Activated T-helper 17 cell treated with anti-CD3 and anti-CD28 coated beads, Interleukin-2, amount 50 U/mL, for 72 hours (primary cell): Measurements from ENCODE around the gene HSD17B4. TPM values are rescaled to one million over a fixed set of nuclear protein-coding genes. Genes with fewer than 3 reads are reported as not detected.
A peak's percentile ranks its signal among the peaks of the same experiment; 100 is the strongest.
"Not testable (repeated sequence)": the region's sequence is repeated elsewhere in the genome, so short reads cannot be mapped to it uniquely, and the experiment has no call there.

Experiments
- ATAC-seq: fragments of 150-1000 bp; cut with Tn5 transposase; replicated peaks from 2 replicates; pipeline ENCODE4 v1.10.0; 2021; ENCODE audit warnings: mild to moderate bottlenecking, moderate library complexity
- H3K27ac Mint-ChIP-seq: one replicate; pipeline ENCODE4 v1.8.0; 2022; ENCODE audit warnings: mixed read lengths
- H3K27me3 Mint-ChIP-seq: one replicate; pipeline ENCODE4 v1.8.0; 2022; ENCODE audit warnings: mixed read lengths
- H3K36me3 Mint-ChIP-seq: one replicate; pipeline ENCODE4 v1.8.0; 2022; ENCODE audit warnings: low read depth, mild to moderate bottlenecking, mixed read lengths
- H3K4me1 Mint-ChIP-seq: one replicate; pipeline ENCODE4 v1.8.0; 2022; ENCODE audit warnings: mixed read lengths
- H3K4me3 Mint-ChIP-seq: one replicate; pipeline ENCODE4 v1.8.0; 2022; ENCODE audit warnings: mild to moderate bottlenecking, mixed read lengths
- H3K9me3 Mint-ChIP-seq: one replicate; pipeline ENCODE4 v1.8.0; 2022; ENCODE audit warnings: mixed read lengths
- total RNA-seq, 2 donors: library from RNA; stranded (reverse); gene quantifications; one replicate each; pipeline ENCODE4 v1.2.3, GENCODE V29; 2022

The HSD17B4 gene
- total RNA-seq, 2 donors from 2014 or later = 41.4 to 61.8 TPM

DNA sequence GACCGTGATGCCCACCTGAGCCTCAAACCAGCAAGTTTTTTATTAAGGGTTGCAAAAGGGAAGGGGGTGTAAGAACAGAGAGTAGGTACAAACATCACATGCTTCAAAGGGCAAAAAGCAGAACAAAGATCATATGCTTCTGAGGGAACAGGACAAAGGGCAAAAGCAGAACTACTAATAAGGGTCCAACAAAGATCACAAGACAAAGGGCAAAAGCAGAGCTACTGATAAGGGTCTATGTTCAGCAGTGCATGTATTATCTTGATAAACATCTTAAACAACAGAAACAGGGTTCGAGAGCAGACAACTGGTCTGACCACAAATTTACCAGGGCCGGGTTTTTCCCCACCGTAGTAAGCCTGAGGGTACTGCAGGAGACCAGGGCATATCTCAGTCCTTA, 1.7 kb upstream of the HSD17B4 start:
- H3K27me3 Mint-ChIP-seq, H3K4me3 Mint-ChIP-seq, H3K9me3 Mint-ChIP-seq, ATAC-seq, H3K27ac Mint-ChIP-seq, H3K4me1 Mint-ChIP-seq, H3K36me3 Mint-ChIP-seq: not testable (repeated sequence)

DNA sequence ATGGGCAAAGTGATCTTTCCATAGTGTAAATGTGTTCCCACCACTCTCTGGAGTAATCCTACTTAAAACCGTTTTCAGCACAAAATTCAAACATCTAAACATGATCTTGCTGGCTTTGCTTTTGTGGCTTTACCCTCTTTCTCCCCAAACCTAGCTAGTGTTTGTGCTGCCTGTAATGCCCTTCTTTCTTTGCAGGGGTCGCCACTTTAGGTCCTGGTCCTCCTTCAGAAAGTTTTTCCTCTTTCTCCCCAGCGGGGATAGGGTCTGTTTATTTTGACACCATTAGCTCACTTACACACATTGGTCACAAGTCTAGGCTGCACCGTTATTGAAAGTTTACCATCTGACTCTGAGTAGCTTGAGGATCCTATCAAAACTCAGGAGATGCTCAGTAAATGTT, 736 bp upstream of the HSD17B4 start:
- H3K27ac Mint-ChIP-seq = peak overlapping the region; percentile 83
- no peaks in the 10 kb centered on the region for H3K27me3 Mint-ChIP-seq
- ATAC-seq = no peak
- H3K9me3 Mint-ChIP-seq = no peaks in the 10 kb centered on the region
- H3K36me3 Mint-ChIP-seq = peaks cover 8% of the 10 kb centered on the region
- H3K4me3 Mint-ChIP-seq = peak overlapping the region; percentile 86
- H3K4me1 Mint-ChIP-seq = peaks cover 5% of the 10 kb centered on the region

DNA sequence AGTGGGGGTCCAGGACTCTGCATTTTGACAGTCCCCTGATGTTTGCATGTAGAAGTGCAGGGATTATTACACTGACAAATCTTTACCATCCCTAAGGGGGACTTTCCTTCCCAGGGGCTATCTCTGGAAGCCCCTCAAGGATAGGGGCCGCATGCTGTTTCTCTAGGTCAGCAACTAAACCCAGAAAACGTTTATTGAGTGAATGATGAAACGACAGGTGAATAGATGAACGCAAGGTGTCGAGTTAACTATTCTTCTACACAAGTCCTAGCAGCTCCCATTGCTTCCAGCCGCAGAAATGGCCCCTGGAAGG, 281 bp upstream of the HSD17B4 start:
- no peak for ATAC-seq
- Mint-ChIP-seq H3K4me1 (peaks cover 5% of the 10 kb centered on the region), H3K27ac (peak overlapping the region; percentile 83), H3K27me3 (no peaks in the 10 kb centered on the region), H3K9me3 (no peaks in the 10 kb centered on the region), H3K36me3 (peaks cover 12% of the 10 kb centered on the region), H3K4me3 (peak overlapping the region; percentile 86)

DNA sequence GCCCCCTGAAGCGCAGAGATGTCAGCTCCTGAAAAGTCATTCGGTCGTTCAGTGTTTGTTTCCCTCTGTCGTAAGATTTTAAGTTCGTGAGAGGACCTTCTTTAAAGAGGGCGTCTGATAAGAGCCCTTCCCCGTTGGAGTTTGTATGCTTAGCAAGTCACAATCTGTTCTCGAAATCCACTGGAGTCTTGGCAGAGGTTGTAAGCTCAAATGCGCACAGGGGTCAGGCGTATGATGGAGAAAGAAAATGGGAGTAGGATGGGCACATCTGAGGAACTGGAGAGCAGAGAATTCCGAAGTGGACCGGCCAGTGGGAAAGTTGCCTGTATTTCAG, 710 bp downstream of the HSD17B4 start:
- peak overlapping the region; percentile 86 for H3K4me3 Mint-ChIP-seq
- H3K4me1 Mint-ChIP-seq = peaks cover 5% of the 10 kb centered on the region
- peak; percentile 10 for ATAC-seq
- H3K27me3 Mint-ChIP-seq = no peaks in the 10 kb centered on the region
- H3K36me3 Mint-ChIP-seq = peaks cover 14% of the 10 kb centered on the region
- peak overlapping the region; percentile 83 for H3K27ac Mint-ChIP-seq
- H3K9me3 Mint-ChIP-seq = no peaks in the 10 kb centered on the region

DNA sequence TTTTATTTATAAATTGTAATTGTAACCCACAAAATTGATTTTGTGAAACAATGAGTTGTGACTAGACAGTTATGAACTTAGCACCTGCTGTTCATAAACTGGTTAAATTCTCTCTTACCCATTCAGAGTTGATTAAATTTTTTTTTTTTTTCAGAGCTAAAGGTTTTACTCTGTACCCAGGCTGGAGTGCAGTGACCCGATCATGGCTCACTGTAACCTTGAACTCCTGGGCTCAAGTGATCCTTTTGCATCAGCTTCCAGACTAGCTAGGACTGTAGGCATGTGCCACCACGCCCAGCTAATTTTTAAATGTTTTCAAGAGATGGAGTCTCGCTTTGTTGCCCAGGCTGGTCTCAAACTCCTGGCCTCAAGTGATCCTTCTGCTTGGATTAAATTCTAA, 1.9 kb downstream of the HSD17B4 start:
- no peak for ATAC-seq
- Mint-ChIP-seq H3K9me3 (no peaks in the 10 kb centered on the region), H3K36me3 (peaks cover 14% of the 10 kb centered on the region), H3K27me3 (no peaks in the 10 kb centered on the region), H3K4me1 (peaks cover 9% of the 10 kb centered on the region), H3K27ac (no peak overlapping the region), H3K4me3 (no peak overlapping the region)

DNA sequence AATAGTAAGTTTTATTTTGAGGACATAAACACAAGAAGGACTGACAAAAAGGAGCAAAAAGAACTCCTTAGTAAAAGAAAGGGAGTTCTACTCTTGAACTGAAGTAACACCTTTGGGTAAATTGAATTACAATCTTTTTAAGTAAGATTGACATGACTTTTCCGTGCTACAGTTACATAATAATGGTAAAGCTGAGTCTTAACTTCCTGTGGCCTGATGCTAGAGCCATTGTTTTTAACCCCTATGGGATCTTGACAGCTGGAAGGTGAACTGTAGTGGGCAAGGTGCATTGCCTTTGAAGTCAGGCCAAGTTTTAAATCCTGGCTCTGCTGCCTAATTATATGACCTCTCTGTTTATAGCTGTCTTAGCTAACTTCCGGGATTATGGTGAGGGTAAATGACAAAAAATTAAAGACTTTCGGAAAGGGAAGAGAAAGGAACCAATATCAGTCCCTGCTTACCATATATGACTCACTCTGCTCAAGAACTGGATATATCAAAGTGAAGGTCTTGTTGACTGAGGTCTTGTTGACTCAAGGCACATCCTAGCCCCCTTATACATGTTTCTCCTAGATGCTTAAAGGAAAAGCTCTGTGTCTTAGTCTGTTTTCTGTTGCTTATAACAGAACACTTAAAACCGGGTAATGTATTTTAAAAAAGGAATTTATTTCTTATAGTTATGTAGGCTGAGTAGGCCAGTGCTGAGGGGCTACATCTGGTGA, 6.8 kb downstream of the HSD17B4 start:
- no peak for ATAC-seq
- Mint-ChIP-seq H3K4me3 (no peak overlapping the region), H3K27me3 (no peaks in the 10 kb centered on the region), H3K36me3 (peaks cover 21% of the 10 kb centered on the region), H3K4me1 (peaks cover 11% of the 10 kb centered on the region), H3K27ac (no peak overlapping the region), H3K9me3 (no peaks in the 10 kb centered on the region)

DNA sequence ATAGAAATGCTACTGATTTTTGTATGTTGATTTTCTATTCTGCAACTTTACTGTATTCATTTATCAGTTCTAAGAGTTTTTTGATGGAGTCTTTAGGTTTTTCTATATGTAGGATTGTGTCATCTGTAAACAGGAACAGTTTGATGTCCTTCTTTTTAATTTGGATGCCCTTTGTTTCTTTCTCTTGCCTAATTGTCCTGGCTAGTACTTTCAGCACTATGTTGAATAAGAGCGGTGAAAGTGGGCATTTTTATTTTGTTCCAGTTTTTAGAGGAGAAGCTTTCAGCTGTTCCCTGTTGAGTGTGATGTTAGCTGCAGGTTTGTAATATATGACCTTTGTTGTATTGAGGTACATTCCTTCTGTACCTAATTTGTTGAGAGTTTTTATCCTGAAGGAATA, 13.3 kb downstream of the HSD17B4 start:
- no peaks in the 10 kb centered on the region for H3K27me3 Mint-ChIP-seq
- peaks cover 57% of the 10 kb centered on the region for H3K36me3 Mint-ChIP-seq
- no peak for ATAC-seq
- no peak overlapping the region for H3K27ac Mint-ChIP-seq
- no peak overlapping the region for H3K4me3 Mint-ChIP-seq
- peaks cover 25% of the 10 kb centered on the region for H3K9me3 Mint-ChIP-seq
- peaks cover 12% of the 10 kb centered on the region for H3K4me1 Mint-ChIP-seq

DNA sequence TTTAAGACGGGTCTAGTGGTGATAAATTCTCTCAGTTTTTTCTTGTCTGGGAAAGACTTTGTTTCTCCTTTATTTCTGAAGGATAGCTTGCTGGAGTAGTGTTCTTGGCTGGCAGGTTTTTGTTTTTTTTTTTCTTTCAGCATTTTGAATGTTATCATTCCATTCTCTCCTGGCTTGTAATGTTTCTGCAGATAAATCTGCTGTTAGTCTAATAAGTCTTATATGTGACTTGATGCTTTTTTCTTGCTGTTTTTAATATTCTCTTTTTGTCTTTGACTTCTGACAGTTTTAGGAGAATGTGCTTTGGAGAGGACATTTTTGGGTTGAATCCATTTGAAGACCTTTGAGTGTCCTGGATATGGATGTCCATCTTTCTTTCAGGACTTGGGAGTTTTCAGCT, 16.0 kb downstream of the HSD17B4 start:
- Mint-ChIP-seq H3K27me3 (no peaks in the 10 kb centered on the region), H3K9me3 (peaks cover 25% of the 10 kb centered on the region), H3K4me3 (no peak overlapping the region), H3K36me3 (peaks cover 62% of the 10 kb centered on the region), H3K27ac (no peak overlapping the region), H3K4me1 (peaks cover 6% of the 10 kb centered on the region)
- no peak for ATAC-seq

DNA sequence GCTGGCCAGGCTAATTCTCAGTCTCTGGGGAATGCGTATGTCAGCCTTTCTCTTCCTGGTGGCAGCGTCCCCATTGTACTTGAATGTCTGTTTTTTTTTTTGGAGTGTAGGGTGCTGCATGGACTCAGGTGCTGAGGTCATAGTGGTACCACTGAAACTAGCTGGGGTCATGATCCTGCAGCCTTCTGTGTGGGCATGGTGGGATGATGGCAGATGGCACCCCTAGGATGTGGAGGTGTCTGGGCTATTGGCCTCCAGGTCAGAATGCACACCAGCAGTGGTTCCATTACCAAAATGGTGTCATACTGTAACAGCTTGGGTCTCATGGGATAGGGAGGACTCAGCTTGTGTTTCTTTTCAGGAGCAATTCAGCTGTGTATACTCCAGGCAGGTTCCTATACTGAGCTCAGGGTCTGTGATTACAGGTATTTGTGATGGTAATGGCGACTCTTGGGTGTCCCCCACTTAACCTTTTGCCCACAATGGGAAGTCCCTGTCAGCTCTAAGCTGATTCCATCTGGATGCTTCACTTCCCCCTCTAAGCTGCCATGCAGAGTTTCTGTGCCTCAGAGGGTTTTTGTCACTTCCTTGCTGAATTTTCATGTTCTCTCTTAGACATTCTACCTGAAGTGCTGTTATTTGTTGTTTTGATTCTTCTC, 17.9 kb downstream of the HSD17B4 start:
- Mint-ChIP-seq H3K4me3 (no peak overlapping the region), H3K36me3 (peaks cover 71% of the 10 kb centered on the region), H3K4me1 (peaks cover 2% of the 10 kb centered on the region), H3K27ac (no peak overlapping the region), H3K27me3 (no peaks in the 10 kb centered on the region), H3K9me3 (peaks cover 25% of the 10 kb centered on the region)
- no peak for ATAC-seq

DNA sequence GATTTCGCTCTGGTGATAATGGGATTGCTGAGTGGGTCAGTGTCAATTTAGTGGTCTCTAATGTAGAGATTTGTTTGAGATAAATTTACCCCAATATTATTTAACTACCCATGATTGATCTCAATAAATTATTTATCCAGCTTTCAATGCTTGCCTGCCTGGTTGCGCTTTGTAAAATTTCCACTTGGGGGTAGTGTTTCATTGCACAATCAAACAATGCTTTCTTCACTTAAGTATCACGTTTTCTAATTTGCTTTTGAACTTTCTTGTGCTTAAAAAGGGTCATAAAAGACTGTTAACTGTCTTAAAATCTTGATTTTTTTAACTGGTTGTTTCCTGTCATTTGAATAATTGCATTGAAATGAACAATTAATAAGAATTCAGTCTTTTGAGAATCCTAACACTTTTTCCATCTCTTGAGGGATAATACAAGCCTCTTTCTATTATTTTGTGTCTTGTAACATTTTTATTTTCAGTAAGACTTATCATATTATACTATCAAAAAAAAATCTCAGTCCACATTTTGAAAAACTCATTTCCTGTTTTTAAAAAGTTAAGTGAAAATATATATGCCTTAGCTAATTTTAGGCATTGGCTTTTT, 18.7 kb downstream of the HSD17B4 start:
- peaks cover 70% of the 10 kb centered on the region for H3K36me3 Mint-ChIP-seq
- H3K27me3 Mint-ChIP-seq = no peaks in the 10 kb centered on the region
- no peaks in the 10 kb centered on the region for H3K4me1 Mint-ChIP-seq
- H3K4me3 Mint-ChIP-seq = no peak overlapping the region
- peak overlapping the region; percentile 18 for H3K27ac Mint-ChIP-seq
- H3K9me3 Mint-ChIP-seq = peaks cover 25% of the 10 kb centered on the region
- ATAC-seq = no peak

DNA sequence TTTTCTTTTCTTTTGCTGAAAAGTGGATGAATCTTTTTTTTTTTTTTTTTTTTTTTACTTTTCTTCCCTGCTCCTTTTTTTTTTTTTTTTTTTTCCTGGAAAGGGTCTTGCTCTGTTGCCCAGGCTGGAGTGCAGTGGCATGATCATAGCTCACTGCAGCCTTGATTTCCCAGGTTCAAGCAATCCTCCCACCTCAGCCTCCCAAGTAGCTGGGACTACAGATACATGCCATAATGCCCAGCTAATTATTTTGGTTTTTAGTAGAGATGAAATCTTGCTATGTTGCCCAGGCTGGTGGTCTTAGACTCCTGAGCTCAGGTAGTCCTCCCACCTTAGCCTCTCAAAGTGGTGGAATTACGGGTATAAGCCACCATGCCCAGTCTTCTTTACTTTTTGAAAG, 20.9 kb downstream of the HSD17B4 start:
- Mint-ChIP-seq H3K4me1 (no peaks in the 10 kb centered on the region), H3K27me3 (no peaks in the 10 kb centered on the region), H3K27ac (no peak overlapping the region), H3K36me3 (peaks cover 72% of the 10 kb centered on the region), H3K4me3 (no peak overlapping the region), H3K9me3 (peaks cover 9% of the 10 kb centered on the region)
- no peak for ATAC-seq

DNA sequence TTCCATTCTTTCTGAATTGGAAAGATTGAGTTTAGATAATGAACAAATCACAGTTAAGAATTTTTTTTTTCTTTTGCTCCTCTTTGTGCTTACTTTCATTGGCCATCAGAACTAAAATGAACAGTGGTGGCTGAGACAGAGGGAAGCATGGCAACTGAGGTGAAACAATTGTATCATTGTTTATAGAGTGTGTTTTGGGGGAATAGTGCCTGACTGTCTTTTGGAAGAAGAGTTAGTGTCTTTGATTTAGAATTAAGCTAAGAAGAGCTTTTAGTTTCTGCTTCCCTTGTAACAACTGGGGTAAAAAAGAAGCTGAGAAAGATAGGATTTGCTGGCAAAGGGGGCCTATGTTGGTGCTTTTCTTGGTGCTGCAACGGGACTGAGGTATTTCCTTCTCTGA, 24.0 kb downstream of the HSD17B4 start:
- Mint-ChIP-seq H3K27me3 (no peaks in the 10 kb centered on the region), H3K27ac (no peak overlapping the region), H3K4me3 (no peak overlapping the region), H3K4me1 (no peaks in the 10 kb centered on the region), H3K9me3 (no peaks in the 10 kb centered on the region), H3K36me3 (peaks cover 82% of the 10 kb centered on the region)
- ATAC-seq = no peak

DNA sequence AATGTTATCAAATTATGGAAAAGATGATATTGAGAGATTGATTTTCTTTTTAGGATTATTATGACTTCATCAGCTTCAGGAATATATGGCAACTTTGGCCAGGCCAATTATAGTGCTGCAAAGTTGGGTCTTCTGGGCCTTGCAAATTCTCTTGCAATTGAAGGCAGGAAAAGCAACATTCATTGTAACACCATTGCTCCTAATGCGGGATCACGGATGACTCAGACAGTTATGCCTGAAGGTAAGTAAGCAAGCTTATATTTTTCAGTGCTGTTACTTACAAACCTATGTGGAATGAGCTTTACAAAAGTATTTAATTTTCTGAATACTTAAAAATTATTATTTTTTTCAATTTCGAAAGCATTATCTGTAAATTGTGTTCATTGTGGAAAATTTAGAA, 26.5 kb downstream of the HSD17B4 start:
- H3K27me3 Mint-ChIP-seq = no peaks in the 10 kb centered on the region
- no peaks in the 10 kb centered on the region for H3K9me3 Mint-ChIP-seq
- no peak for ATAC-seq
- peaks cover 92% of the 10 kb centered on the region for H3K36me3 Mint-ChIP-seq
- no peaks in the 10 kb centered on the region for H3K4me1 Mint-ChIP-seq
- H3K27ac Mint-ChIP-seq = no peak overlapping the region
- no peak overlapping the region for H3K4me3 Mint-ChIP-seq

DNA sequence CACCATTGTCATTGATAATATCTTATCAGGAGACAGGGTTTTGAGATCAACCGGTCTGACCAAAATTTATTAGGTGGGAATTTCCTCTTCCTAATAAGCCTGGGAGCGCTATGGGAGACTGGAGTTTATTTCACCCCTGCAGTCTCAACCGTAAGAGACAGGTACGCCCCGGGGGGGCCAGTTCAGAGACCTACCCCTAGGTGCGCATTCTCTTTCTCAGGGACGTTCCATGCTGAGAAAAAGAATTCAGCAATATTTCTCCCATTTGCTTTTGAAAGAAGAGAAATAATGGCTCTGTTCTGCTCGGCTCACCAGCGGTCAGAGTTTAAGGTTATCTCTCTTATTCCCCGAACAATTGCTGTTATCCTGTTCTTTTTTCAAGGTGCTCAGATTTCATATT, 28.3 kb downstream of the HSD17B4 start:
- peaks cover 86% of the 10 kb centered on the region for H3K36me3 Mint-ChIP-seq
- H3K4me1 Mint-ChIP-seq = not testable (repeated sequence)

DNA sequence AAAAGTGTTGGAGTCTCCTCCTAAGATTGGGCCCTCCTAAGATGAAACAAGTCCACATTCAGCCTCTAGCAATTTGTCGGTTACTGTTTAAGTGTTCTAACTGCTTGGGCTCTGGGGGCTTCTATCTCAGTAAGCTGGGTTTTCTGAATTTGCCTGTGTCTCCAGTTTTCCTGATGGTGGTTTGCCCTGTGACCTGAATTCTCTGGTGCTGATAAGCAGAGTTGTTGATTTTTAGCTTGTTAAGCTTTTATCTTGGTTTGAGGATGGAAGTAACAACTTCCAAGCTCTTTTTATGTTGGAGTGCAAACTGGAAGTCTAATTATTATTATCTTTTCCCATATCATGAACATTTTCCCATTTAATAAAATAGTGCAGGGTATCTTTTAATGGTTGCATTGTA, 30.9 kb downstream of the HSD17B4 start:
- ATAC-seq = no peak
- no peak overlapping the region for H3K27ac Mint-ChIP-seq
- H3K36me3 Mint-ChIP-seq = peaks cover 68% of the 10 kb centered on the region
- no peaks in the 10 kb centered on the region for H3K9me3 Mint-ChIP-seq
- H3K4me1 Mint-ChIP-seq = no peaks in the 10 kb centered on the region
- H3K4me3 Mint-ChIP-seq = no peak overlapping the region
- no peaks in the 10 kb centered on the region for H3K27me3 Mint-ChIP-seq

More for the DNA sequence above, 28.3 kb downstream of the HSD17B4 start:
- H3K4me3 Mint-ChIP-seq, H3K27ac Mint-ChIP-seq, H3K27me3 Mint-ChIP-seq, ATAC-seq, H3K9me3 Mint-ChIP-seq: not testable (repeated sequence)
